Activated naive CD4-positive, alpha-beta T cell treated with anti-CD3 and anti-CD28 coated beads, Interleukin-2, amount 50 U/mL, for 24 hours (primary cell): ENCODE data around the gene NHSL1.

Source experiments
- H3K27ac Mint-ChIP-seq: one replicate; pipeline ENCODE4 v1.8.0; 2021; ENCODE audit warnings: mild to moderate bottlenecking, mixed read lengths
- H3K27me3 Mint-ChIP-seq: one replicate; pipeline ENCODE4 v1.8.0; 2021; ENCODE audit warnings: mixed read lengths
- H3K36me3 Mint-ChIP-seq: one replicate; pipeline ENCODE4 v1.8.0; 2021; ENCODE audit warnings: mixed read lengths
- H3K4me1 Mint-ChIP-seq: one replicate; pipeline ENCODE4 v1.8.0; 2021; ENCODE audit warnings: mixed read lengths
- H3K4me3 Mint-ChIP-seq: one replicate; pipeline ENCODE4 v1.8.0; 2021; ENCODE audit warnings: mild to moderate bottlenecking, mixed read lengths
- H3K9me3 Mint-ChIP-seq: one replicate; pipeline ENCODE4 v1.8.0; 2021; ENCODE audit warnings: mixed read lengths

Gene NHSL1

DNA sequence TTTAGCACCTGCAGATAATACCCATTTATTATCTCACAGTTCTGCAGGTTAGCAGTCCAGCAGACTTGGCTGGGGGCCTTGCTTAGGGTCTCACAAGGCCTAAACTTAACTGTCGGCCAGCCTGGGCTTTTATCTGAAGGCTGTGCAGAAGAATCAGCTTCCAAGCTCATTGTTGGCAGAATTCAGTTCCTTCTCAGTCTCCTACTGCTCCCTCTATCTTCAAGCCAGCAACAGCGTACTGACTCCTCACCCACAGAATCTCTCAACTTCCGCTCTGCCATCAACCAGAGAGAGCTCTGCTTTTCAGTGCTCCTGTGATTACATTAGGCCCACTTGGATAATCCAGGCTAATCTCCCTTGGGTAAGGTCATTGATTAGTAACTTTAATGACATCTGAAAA lies 30.2 kb upstream of the NHSL1 start:
- no peak overlapping the region for H3K4me3 Mint-ChIP-seq
- H3K4me1 Mint-ChIP-seq = no peaks in the 10 kb centered on the region
- H3K36me3 Mint-ChIP-seq = no peaks in the 10 kb centered on the region
- peaks cover 14% of the 10 kb centered on the region for H3K27me3 Mint-ChIP-seq
- H3K9me3 Mint-ChIP-seq = no peaks in the 10 kb centered on the region
- no peak overlapping the region for H3K27ac Mint-ChIP-seq

DNA sequence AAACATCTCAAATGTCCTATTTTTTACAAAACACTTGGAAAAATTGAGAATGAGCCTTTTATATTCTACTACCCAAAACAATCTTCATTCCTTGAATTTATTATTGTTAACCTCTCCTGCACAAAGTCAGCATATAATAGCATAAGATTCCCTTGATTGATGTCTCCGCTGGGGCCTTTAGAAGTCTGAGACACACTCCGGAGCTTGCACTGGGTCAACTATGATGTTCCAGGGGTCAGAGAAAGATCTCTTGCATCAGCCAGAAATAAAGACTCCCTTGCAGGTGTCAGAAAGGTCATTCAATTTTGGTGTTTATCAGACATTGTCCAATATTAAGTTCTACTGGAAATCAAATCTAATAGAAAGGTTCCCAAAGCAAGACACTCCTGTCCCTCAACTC lies 29.7 kb upstream of the NHSL1 start:
- no peak overlapping the region for H3K4me3 Mint-ChIP-seq
- no peak overlapping the region for H3K27ac Mint-ChIP-seq
- no peaks in the 10 kb centered on the region for H3K4me1 Mint-ChIP-seq
- H3K36me3 Mint-ChIP-seq = no peaks in the 10 kb centered on the region
- no peaks in the 10 kb centered on the region for H3K9me3 Mint-ChIP-seq
- H3K27me3 Mint-ChIP-seq = peaks cover 14% of the 10 kb centered on the region

DNA sequence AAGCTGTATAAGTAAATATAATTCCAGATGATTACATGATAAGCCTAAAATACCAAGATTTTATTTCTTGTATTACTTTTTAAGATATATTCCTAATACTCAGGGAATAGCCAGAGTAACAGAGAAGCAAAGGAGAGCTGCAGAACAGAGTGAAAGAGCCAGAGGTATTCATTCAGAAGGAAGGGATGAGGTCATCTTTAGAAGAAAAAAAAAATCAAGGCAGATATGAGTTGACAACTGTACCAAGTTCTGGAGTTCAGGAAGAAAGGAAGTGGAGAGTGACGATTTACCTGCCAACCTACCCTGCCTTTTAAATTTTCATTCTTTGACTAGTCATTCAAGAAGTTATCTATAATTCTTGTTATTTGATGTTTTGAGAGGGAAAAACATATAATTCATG lies 28.8 kb upstream of the NHSL1 start:
- H3K27me3 Mint-ChIP-seq = peaks cover 14% of the 10 kb centered on the region
- no peaks in the 10 kb centered on the region for H3K4me1 Mint-ChIP-seq
- H3K9me3 Mint-ChIP-seq = no peaks in the 10 kb centered on the region
- H3K4me3 Mint-ChIP-seq = no peak overlapping the region
- no peak overlapping the region for H3K27ac Mint-ChIP-seq
- no peaks in the 10 kb centered on the region for H3K36me3 Mint-ChIP-seq

DNA sequence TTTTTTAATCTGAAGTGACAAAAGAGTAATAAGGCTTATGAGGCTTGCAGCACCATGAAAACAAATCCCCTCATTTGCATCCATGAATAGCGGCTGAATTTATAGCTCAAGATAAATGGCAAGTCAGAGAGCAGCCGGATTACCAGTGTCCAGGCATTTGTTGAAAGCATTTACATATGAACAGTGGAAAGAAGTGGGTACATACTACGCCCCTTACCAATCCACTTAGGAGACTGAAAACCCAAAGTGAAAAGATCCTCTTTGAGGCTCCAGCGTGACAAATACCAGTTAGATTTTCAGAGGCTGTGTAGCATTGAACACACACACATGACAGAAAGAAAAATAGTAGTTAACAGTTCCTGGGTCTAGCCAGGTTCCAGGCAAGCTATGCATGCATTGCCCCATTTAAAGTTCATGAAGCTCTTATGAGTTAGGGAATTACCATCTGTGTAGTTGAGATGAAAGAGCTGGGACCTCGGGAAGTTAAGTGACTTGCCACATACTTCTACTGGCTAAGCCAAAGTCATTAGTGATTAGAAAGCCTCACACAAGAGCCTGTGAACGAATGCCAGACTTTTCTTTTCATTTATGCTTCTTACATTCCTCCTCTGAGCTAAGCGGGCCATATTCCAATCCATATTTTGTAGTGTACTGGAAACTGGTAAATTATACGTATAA lies 28.3 kb upstream of the NHSL1 start:
- H3K36me3 Mint-ChIP-seq = no peaks in the 10 kb centered on the region
- no peaks in the 10 kb centered on the region for H3K9me3 Mint-ChIP-seq
- no peak overlapping the region for H3K4me3 Mint-ChIP-seq
- peaks cover 10% of the 10 kb centered on the region for H3K27me3 Mint-ChIP-seq
- H3K4me1 Mint-ChIP-seq = no peaks in the 10 kb centered on the region
- H3K27ac Mint-ChIP-seq = no peak overlapping the region

DNA sequence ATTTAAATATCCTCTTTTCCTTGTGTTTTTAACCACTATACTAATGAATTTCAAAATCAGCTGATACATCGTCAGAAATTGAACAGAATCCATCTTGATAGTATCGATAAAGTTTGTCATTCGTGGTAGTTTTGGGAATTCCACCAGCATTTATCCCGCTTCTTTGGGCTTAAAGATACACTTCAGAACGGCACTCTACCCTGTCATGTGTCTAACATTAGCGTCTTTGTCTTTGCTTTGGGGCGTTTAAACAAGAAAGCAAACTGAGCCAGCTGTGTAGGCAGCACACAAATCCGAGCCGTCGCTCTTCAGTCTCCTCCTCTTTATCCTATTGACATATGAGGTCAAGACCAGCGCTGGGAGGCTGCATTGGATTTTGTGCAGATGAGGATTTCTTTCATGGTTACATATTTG lies 27.5 kb upstream of the NHSL1 start:
- H3K4me3 Mint-ChIP-seq = no peak overlapping the region
- no peak overlapping the region for H3K27ac Mint-ChIP-seq
- H3K4me1 Mint-ChIP-seq = no peaks in the 10 kb centered on the region
- no peaks in the 10 kb centered on the region for H3K36me3 Mint-ChIP-seq
- H3K9me3 Mint-ChIP-seq = no peaks in the 10 kb centered on the region
- H3K27me3 Mint-ChIP-seq = peaks cover 9% of the 10 kb centered on the region

DNA sequence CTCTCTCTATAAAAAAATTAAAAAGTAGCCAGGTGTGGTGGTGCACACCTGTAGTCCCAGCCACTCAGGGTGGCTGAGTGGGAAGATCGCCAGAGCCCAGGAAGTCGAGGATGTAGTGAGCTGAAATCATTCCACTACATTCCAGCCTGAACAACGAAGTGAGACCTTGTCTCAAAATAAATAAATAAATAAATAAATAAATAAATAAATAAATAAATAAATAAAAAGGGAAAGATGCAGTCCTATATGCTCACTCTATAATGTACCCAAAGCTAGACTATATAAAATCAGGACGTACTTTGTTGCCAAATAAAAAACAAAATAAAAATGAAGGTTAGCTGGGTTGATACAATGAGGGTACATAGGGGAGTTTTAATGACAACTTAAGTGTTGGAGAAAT lies 26.1 kb upstream of the NHSL1 start:
- Mint-ChIP-seq H3K27me3 (peaks cover 13% of the 10 kb centered on the region), H3K4me1 (no peaks in the 10 kb centered on the region), H3K36me3 (no peaks in the 10 kb centered on the region)

DNA sequence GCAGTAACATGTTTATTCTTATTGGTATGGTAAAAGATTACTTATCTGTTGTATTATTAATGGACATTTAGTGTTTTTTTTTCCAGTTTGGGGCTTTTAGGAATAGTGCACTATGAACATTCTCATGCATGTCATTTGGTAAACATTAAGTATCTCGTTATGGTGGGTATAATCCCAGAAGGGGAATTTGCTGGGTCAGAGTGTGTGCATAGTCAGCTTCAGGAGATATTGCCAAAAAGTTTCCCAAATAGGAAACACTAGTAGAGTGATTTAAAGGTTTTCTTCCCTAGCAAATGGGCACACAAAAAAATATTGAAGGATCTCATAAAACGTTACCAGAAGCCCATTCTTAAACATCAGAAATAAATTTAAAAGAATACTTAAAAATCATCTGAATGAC lies 25.2 kb upstream of the NHSL1 start:
- Mint-ChIP-seq H3K27me3 (peaks cover 13% of the 10 kb centered on the region), H3K4me1 (no peaks in the 10 kb centered on the region), H3K9me3 (no peaks in the 10 kb centered on the region), H3K27ac (no peak overlapping the region), H3K4me3 (no peak overlapping the region), H3K36me3 (no peaks in the 10 kb centered on the region)

More for the DNA sequence above, 26.1 kb upstream of the NHSL1 start:
- H3K9me3 Mint-ChIP-seq = no peaks in the 10 kb centered on the region
- no peak overlapping the region for H3K27ac Mint-ChIP-seq
- no peak overlapping the region for H3K4me3 Mint-ChIP-seq

DNA sequence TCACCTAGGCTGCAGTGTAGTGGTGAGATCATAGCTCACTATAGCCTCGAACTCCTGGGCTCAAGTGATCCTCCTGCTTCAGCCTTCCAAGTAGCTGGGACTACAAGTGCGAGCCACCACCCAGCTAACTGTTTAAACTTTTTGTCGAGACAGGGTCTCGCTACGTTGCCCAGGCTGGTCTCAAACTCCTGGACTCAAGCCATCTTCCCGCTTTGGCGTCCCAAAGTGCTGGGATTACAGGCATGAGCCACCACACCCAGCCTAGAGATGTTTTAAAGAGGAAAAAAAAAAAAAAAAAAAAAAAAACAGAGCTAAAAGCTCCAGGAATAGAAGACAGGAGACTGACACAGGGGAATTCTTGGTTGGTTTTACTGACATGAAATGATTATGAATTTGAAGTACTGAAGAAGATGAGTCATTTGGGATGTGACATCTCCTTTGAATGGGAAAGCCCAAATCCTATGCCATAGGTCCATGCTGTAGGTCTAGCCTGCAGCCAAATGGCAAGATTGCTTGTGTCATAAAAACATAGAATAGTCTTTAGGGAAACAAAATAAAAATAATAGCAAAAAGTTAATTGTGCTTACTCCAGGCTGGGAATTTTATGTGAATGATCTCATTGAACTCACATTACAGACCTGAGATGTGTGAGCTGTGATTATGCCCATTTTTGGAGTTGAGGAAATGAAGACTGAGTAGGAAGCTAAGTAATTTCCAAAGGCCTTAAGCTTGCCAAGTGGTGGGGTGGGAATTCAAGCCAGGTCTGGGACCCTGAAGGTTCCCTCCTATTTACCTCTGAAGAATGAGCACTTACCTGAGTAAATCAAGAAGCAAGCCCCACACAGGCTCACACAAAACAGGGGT lies 24.3 kb upstream of the NHSL1 start:
- peaks cover 13% of the 10 kb centered on the region for H3K27me3 Mint-ChIP-seq
- H3K36me3 Mint-ChIP-seq = no peaks in the 10 kb centered on the region
- no peaks in the 10 kb centered on the region for H3K4me1 Mint-ChIP-seq
- H3K4me3 Mint-ChIP-seq = no peak overlapping the region
- no peak overlapping the region for H3K27ac Mint-ChIP-seq
- H3K9me3 Mint-ChIP-seq = no peaks in the 10 kb centered on the region

DNA sequence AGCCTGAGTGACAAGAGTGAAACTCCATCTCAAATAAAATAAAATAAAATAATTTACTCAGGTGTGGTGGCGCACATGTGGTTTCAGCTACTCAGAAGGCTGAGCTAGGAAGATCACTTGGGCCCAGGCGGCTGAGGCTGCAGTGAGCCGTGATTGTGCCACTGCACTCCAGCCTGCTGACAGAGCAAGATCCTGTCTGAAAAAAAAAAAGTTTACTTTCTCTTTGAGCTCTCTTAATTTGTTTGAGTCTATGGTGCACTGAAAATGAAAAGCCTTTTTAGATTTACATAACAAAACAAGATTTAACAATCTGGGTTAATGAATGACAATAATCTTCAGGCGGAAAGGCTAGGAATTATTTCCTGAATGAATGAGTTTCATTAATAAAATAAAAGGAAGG lies 23.3 kb upstream of the NHSL1 start:
- Mint-ChIP-seq H3K4me1 (no peaks in the 10 kb centered on the region), H3K36me3 (no peaks in the 10 kb centered on the region), H3K4me3 (no peak overlapping the region), H3K27ac (no peak overlapping the region), H3K27me3 (peaks cover 17% of the 10 kb centered on the region), H3K9me3 (no peaks in the 10 kb centered on the region)

DNA sequence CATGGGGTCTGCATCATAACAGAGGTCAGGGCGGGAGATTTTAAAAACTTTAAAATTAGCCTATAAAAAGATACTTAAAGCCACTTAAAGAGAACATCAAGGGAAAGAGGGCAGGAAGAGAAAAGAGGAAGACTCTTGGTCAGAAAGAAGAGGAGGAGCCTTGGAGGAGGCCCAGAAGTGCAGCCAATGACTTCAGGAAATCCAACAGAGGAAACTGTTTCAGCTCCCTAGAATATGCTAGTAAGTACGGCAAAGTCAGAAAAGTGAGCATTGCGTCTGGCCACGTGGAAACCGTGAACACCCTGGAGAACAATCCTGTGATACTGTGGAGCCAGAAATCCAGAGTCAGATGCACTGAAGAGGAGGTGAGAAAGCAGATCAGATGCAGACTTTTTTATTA lies 22.5 kb upstream of the NHSL1 start:
- H3K4me1 Mint-ChIP-seq = no peaks in the 10 kb centered on the region
- H3K27ac Mint-ChIP-seq = no peak overlapping the region
- no peaks in the 10 kb centered on the region for H3K9me3 Mint-ChIP-seq
- H3K36me3 Mint-ChIP-seq = no peaks in the 10 kb centered on the region
- H3K4me3 Mint-ChIP-seq = no peak overlapping the region
- peaks cover 13% of the 10 kb centered on the region for H3K27me3 Mint-ChIP-seq

DNA sequence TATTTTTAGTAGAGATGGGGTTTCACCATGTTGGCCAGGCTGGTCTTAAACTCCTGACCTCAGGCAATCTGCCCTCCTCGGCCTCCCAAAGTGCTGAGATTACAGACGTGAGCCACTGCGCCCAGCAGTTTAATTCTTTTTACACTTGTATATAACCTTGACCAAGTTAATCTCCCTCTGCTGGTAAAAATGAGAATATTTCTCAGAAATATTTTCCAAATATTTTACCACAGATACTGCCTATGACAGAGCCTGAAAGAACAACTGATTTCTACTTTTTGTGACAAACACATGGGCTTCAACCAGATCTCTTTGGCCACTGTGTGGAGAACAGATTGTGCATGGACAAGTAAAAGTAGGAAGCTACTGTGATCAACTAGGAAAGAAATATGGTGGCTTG lies 21.2 kb upstream of the NHSL1 start:
- Mint-ChIP-seq H3K9me3 (no peaks in the 10 kb centered on the region), H3K27me3 (peaks cover 12% of the 10 kb centered on the region), H3K27ac (no peak overlapping the region), H3K4me1 (no peaks in the 10 kb centered on the region), H3K4me3 (no peak overlapping the region), H3K36me3 (no peaks in the 10 kb centered on the region)

DNA sequence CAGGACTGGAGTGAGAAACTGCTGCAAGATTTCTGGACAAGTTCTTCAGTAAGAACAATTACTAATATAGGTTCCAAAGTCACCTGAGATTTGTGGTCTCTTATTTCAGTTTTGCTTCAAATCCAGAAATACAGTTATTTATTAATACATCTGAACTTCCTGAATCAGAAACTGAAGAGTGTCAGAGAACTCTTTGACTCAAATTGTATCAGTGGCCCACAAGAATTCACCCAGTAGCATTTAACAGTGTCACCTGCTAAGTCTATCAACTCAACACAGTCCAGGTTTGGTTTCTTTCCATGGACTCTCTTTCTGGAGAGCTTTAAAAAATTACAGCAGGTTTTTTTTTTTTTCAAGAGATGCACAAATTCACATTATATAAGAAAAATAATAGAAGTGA lies 18.8 kb upstream of the NHSL1 start:
- no peaks in the 10 kb centered on the region for H3K9me3 Mint-ChIP-seq
- H3K27me3 Mint-ChIP-seq = peaks cover 12% of the 10 kb centered on the region
- H3K27ac Mint-ChIP-seq = no peak overlapping the region
- no peaks in the 10 kb centered on the region for H3K36me3 Mint-ChIP-seq
- H3K4me1 Mint-ChIP-seq = no peaks in the 10 kb centered on the region
- H3K4me3 Mint-ChIP-seq = no peak overlapping the region

DNA sequence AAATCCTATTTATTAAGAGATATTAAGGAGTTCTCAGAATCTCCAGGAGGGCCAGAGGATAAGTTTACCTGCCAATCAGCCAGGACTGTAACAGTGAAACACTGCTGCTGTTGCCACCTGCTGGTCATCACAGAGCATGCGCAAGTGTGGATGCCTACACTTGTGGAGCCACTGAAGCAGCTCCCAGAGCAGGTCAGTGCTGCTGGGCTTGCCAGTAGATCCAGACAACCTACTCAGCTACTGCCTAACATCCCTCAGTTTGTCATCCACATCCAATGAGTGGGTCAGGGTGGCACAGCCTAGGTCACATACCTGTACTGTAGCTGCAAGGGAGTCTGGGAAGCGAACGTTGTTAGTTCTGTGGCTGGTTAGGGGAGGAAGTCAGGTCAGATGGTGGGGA lies 18.3 kb upstream of the NHSL1 start:
- Mint-ChIP-seq H3K9me3 (no peaks in the 10 kb centered on the region), H3K27ac (no peak overlapping the region), H3K4me3 (no peak overlapping the region), H3K36me3 (no peaks in the 10 kb centered on the region), H3K27me3 (peaks cover 12% of the 10 kb centered on the region), H3K4me1 (no peaks in the 10 kb centered on the region)

DNA sequence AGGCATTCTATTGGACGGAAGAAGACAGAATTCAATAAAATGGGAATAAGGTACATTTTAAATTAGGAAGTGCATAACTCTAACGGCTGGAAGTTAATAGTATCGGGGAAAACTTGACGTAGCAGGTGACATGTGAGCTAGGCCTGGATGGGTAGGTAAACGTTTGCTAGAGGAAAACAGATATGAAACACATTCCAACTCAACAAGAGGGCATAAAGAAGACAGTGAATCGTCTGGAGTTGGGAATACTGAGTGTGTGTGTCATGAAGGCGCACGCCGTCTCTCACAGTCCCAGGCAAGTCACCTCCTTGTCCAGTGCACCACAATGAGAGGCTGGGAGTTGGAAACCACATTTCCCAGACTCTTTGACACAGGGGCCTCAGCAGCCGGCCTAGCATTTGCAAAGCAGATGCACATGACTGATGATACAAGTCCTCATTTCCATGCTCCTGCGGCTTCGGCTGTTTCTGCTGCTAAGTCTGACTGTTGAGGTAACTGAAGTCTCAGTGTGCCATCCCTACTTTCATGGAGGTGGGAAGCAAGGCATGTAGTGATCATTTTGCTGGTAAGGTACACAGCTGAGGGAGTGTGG lies 16.5 kb upstream of the NHSL1 start:
- Mint-ChIP-seq H3K27me3 (peaks cover 8% of the 10 kb centered on the region), H3K9me3 (no peaks in the 10 kb centered on the region), H3K36me3 (no peaks in the 10 kb centered on the region), H3K4me1 (no peaks in the 10 kb centered on the region), H3K27ac (no peak overlapping the region), H3K4me3 (no peak overlapping the region)

DNA sequence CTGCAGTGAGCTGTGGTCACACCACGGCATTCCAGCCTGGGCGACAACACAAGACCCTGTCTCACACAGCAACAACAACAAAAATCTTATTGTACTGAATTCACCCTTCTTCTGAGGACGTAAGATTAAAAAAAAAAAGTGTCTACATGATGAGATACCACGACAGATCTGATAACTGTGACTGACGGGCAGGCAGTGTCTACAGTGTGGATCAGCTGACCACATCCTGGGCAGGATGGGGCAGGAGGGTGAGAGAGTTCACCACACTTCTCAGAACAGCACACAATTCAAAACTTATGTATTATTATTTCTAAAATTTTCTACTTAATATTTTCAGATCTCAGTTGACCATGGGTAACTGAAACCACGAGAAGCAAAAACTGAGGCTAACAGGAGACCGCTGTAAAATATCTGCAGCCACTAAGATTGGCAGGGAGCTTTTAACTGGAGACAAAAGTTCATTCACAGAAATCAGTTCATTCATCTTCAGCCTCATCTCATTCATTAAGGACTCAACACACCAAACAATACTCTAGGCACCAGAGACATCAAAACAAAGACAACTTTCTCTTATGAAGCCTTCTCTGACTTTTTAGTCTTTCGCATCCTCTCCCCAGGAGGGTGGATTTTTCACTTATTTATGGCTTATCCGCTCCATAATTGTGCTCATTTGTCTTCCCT lies 15.7 kb upstream of the NHSL1 start:
- no peaks in the 10 kb centered on the region for H3K36me3 Mint-ChIP-seq

DNA sequence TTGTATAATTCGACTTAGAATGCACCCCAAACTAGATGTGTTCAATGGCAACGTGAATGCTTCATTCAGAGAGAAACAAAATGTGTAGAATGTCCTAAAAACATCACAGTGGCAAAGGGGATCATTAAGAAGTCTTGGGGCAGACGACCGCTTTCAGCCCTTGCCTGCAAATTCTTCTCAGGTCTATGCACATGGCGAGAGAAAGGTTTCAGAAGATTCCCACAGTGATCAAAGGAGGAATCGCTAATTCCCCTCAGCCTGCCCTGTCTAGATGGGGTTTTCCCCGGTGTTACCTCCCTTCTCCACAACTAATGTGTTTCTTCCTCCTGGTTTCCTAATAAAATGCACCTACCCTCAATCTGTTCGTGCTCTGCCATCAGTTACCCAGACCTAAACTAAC lies 13.3 kb upstream of the NHSL1 start:
- peaks cover under 1% of the 10 kb centered on the region for H3K27me3 Mint-ChIP-seq
- H3K9me3 Mint-ChIP-seq = no peaks in the 10 kb centered on the region
- H3K27ac Mint-ChIP-seq = no peak overlapping the region
- no peaks in the 10 kb centered on the region for H3K36me3 Mint-ChIP-seq
- H3K4me1 Mint-ChIP-seq = peaks cover 4% of the 10 kb centered on the region
- no peak overlapping the region for H3K4me3 Mint-ChIP-seq

More for the DNA sequence above, 15.7 kb upstream of the NHSL1 start:
- Mint-ChIP-seq H3K9me3 (no peaks in the 10 kb centered on the region), H3K27me3 (peaks cover 4% of the 10 kb centered on the region), H3K4me3 (no peak overlapping the region), H3K4me1 (no peaks in the 10 kb centered on the region), H3K27ac (no peak overlapping the region)
